ENCODE data around the gene MRM2.
"Not testable (repeated sequence)": the region's sequence is repeated elsewhere in the genome, so short reads cannot be mapped to it uniquely, and the experiment has no call there.

MRM2 gene

GRCh38 chr7:2241580-2242540 lies at the start of gene MRM2, which contains the start of gene NUDT1:
MRM2 (minus strand) TSS chr7:2242205; CDS start chr7:2242169, 36 bp downstream.
NUDT1 (plus strand) TSS chr7:2242226; CDS start chr7:2244575, 2,349 bp downstream.
- ATAC-seq: peak; percentile 82 to 86

GRCh38 chr7:2290877-2291276 lies 48.9 kb upstream of the MRM2 start:
- no peak for ATAC-seq

GRCh38 chr7:2289621-2290020 lies 47.6 kb upstream of the MRM2 start:
- no peak for ATAC-seq

GRCh38 chr7:2289111-2289586 lies 47.1 kb upstream of the MRM2 start:
- no peak for ATAC-seq

GRCh38 chr7:2288503-2288902 lies 46.5 kb upstream of the MRM2 start:
- peak; percentile 20 to 32 for ATAC-seq

GRCh38 chr7:2287745-2288144 lies 45.7 kb upstream of the MRM2 start:
- ATAC-seq: no peak

GRCh38 chr7:2283074-2283473 lies 41.1 kb upstream of the MRM2 start:
- ATAC-seq: no peak

- no peak for ATAC-seq
Observed at GRCh38 chr7:2282185-2282751, 40.3 kb upstream of the MRM2 start.

GRCh38 chr7:2281541-2281940 lies 39.5 kb upstream of the MRM2 start:
- no peak for ATAC-seq

GRCh38 chr7:2280424-2280823 lies 38.4 kb upstream of the MRM2 start:
- no peak for ATAC-seq

- ATAC-seq: no peak
Observed at GRCh38 chr7:2279896-2280295, 37.9 kb upstream of the MRM2 start.

GRCh38 chr7:2278026-2278425 lies 36.0 kb upstream of the MRM2 start:
- no peak for ATAC-seq

- no peak for ATAC-seq
Observed at GRCh38 chr7:2276107-2276506, 34.1 kb upstream of the MRM2 start.

GRCh38 chr7:2275101-2275500 lies 33.1 kb upstream of the MRM2 start:
- no peak for ATAC-seq

GRCh38 chr7:2274666-2275065 lies 32.7 kb upstream of the MRM2 start:
- ATAC-seq: no peak

GRCh38 chr7:2273866-2274265 lies 31.9 kb upstream of the MRM2 start:
- no peak for ATAC-seq

GRCh38 chr7:2272031-2272430 lies 30.0 kb upstream of the MRM2 start:
- no peak for ATAC-seq

- ATAC-seq: no peak
Observed at GRCh38 chr7:2271273-2272026, 29.4 kb upstream of the MRM2 start.

GRCh38 chr7:2270495-2270894 lies 28.5 kb upstream of the MRM2 start:
- no peak for ATAC-seq

GRCh38 chr7:2269991-2270460 lies 28.0 kb upstream of the MRM2 start:
- no peak for ATAC-seq

- ATAC-seq: not testable (repeated sequence)
Observed at GRCh38 chr7:2269089-2269990, 27.3 kb upstream of the MRM2 start.

GRCh38 chr7:2266911-2267310 lies 24.9 kb upstream of the MRM2 start:
- ATAC-seq: no peak

All from activated CD4-positive, CD25-positive, alpha-beta regulatory T cell treated with anti-CD3 and anti-CD28 coated beads, Interleukin-2, amount 50 U/mL, for 24 hours (primary cell).